PFSK-1 (cell line): ENCODE measurements around the gene HIF1A. TPM values are rescaled to one million over a fixed set of nuclear protein-coding genes. Genes with fewer than 3 reads are reported as not detected.
A peak's percentile ranks its signal among the peaks of the same experiment; 100 is the strongest.

ENCODE experiments used
- FOXP2 ChIP-seq: optimal IDR thresholded peaks from 2 replicates; pipeline ENCODE3; 2011; ENCODE audit warnings: borderline replicate concordance, control low read depth, inconsistent platforms; ENCODE audit not compliant: insufficient read depth; ENCODE audit errors: extremely low read length, extremely low read depth
- POLR2AphosphoS5 ChIP-seq: IDR thresholded peaks from 2 replicates; pipeline ENCODE4 v1.6.1; 2012; ENCODE audit warnings: low read depth, mild to moderate bottlenecking, control low read depth, low read length, moderate library complexity
- SIN3A ChIP-seq: IDR thresholded peaks from 2 replicates; pipeline ENCODE4 v1.6.1; 2012; ENCODE audit warnings: mild to moderate bottlenecking, low read length, moderate library complexity, borderline replicate concordance; ENCODE audit not compliant: insufficient read depth
- TAF1 ChIP-seq: IDR thresholded peaks from 2 replicates; pipeline ENCODE4 v1.6.1; 2012; ENCODE audit warnings: low read length, control low read depth, borderline replicate concordance; ENCODE audit not compliant: insufficient read depth
- polyA plus RNA-seq: library from polyadenylated mRNA; unstranded; fragments of >200 nt; gene quantifications from one replicate; pipeline ENCODE4 v1.2.1, GENCODE V29; 2012; ENCODE audit warnings: low read depth, missing spikeins; ENCODE audit not compliant: insufficient read length
- TF ChIP-seq, protein P1 (sequence below), 2 experiments: IDR thresholded peaks; 2 replicates each; pipeline versions ENCODE4 v1.6.1 to v1.8.0; 2011 to 2012; ENCODE audit warnings: low read depth in 2 of 2, low read length in 2 of 2, control low read depth in 1 of 2, inconsistent platforms in 1 of 2, mild to moderate bottlenecking in 1 of 2, moderate library complexity in 1 of 2; ENCODE audit not compliant: insufficient read depth in 1 of 2

The HIF1A gene
- 59.2 TPM for polyA plus RNA-seq

DNA sequence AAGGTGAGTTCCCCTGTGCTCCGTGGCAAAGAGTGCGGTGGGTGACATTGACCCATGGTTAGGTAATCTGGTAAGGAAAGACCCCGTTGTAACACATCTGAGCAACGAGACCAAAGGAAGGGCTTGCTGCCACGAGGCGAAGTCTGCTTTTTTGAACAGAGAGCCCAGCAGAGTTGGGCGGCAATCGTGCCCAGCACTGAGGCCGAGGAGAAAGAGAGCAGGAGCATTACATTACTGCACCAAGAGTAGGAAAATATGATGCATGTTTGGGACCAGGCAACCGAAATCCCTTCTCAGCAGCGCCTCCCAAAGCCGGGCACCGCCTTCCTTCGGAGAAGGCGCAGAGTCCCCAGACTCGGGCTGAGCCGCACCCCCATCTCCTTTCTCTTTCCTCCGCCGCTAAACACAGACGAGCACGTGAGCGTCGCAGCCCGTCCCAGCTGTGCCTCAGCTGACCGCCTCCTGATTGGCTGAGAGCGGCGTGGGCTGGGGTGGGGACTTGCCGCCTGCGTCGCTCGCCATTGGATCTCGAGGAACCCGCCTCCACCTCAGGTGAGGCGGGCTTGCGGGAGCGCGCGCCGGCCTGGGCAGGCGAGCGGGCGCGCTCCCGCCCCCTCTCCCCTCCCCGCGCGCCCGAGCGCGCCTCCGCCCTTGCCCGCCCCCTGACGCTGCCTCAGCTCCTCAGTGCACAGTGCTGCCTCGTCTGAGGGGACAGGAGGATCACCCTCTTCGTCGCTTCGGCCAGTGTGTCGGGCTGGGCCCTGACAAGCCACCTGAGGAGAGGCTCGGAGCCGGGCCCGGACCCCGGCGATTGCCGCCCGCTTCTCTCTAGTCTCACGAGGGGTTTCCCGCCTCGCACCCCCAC lies at the start of gene HIF1A:
Gene HIF1A (plus strand): TSS at position 684 of the 865 bp plus-strand sequence. CDS start 292 bp downstream, outside the sequence.
- TF ChIP-seq, protein P1, sequence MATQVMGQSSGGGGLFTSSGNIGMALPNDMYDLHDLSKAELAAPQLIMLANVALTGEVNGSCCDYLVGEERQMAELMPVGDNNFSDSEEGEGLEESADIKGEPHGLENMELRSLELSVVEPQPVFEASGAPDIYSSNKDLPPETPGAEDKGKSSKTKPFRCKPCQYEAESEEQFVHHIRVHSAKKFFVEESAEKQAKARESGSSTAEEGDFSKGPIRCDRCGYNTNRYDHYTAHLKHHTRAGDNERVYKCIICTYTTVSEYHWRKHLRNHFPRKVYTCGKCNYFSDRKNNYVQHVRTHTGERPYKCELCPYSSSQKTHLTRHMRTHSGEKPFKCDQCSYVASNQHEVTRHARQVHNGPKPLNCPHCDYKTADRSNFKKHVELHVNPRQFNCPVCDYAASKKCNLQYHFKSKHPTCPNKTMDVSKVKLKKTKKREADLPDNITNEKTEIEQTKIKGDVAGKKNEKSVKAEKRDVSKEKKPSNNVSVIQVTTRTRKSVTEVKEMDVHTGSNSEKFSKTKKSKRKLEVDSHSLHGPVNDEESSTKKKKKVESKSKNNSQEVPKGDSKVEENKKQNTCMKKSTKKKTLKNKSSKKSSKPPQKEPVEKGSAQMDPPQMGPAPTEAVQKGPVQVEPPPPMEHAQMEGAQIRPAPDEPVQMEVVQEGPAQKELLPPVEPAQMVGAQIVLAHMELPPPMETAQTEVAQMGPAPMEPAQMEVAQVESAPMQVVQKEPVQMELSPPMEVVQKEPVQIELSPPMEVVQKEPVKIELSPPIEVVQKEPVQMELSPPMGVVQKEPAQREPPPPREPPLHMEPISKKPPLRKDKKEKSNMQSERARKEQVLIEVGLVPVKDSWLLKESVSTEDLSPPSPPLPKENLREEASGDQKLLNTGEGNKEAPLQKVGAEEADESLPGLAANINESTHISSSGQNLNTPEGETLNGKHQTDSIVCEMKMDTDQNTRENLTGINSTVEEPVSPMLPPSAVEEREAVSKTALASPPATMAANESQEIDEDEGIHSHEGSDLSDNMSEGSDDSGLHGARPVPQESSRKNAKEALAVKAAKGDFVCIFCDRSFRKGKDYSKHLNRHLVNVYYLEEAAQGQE (IDR thresholded peaks at IDR 0.05; ENCODE audit: insufficient read depth in 1 of 2, low read depth in 2 of 2, low read length in 2 of 2): 0 out of 4 replicates have a peak, but pooled peaks of 1 of the 2 experiments have one; percentile 21
- peak; percentile 100 for TF ChIP-seq SIN3A
- peak; percentile 66 for TF ChIP-seq FOXP2
- TF ChIP-seq POLR2AphosphoS5: peak; percentile 73; the same call in 1 of the 2 replicates
- peak; percentile 83; the same call in 1 of the 2 replicates for TF ChIP-seq TAF1

DNA sequence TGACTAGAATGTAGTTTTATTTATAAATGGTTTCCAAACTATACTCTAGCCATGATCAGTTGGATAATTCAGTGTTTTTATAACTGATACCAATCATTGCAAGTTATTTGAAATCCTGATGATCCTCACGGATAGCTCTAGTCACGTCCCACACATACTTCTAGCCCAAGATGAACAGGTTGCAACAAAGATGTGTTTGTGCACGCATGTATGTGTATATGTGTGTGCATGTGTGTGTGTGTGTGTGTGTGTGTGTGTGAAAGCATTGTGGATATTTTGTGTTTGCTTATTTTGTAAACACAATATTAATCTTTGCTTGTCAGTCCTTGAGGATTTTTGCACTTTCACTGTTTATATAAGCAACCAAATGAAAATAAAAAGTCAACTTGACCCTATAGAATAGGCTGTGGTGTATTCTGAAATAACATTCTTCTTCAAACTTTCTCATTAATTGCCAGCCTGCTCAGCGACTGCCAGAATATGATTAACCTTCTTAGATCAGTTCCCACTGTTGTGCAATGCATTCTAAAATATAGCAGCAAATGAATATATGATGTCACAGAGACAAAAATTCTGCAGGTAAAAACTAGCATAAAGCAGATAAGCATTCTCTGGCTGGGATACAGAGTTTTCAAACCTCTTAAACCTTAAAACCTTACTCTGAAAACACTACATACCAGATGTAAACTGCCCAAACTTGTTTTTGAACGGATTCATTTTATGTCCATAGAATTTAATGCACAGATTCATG lies 48.8 kb upstream of the HIF1A start:
- TF ChIP-seq FOXP2: no peak

DNA sequence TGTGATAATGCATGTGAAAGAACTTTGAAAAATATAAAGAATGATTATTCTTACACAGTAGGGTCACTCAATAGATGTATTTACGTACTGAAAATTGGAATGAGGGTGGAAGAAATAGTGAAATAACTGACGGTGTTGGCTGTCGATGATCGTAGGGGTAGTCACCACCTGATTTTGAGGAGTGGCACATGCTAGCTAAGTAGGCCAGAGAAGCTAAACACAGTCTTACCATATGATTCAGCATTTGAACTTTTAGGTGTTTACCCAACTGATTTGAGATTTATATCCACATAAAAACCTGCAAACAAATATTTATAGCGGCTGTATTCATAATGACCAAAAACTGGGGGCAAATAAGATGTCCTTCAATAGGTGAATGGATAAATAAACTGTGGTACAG lies 47.6 kb upstream of the HIF1A start:
- TF ChIP-seq POLR2AphosphoS5 (no peak), FOXP2 (no peak), SIN3A (no peak), TAF1 (no peak)
- TF ChIP-seq, protein P1 (IDR thresholded peaks at IDR 0.05; ENCODE audit: insufficient read depth in 1 of 2, low read depth in 2 of 2, low read length in 2 of 2): no peak

DNA sequence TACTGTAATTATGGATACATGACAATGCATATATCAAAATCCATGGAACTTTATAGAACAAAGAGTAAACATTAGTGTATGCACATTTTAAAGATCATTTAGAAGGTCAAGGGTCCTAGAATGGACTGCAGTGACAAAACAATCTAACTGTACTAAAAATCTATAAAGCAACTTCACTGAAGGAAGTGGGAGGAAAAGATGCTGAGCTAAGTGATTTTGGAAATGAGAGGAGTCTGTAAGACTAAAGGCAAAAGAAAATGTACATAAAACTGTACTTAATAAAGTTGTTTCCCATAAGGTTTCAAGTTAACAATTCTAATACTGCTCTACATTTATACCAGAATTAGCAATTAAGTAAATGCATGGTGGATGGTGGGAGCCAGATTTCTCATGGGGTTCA lies 46.9 kb upstream of the HIF1A start:
- no peak for TF ChIP-seq TAF1
- TF ChIP-seq, protein P1 (IDR thresholded peaks at IDR 0.05; ENCODE audit: insufficient read depth in 1 of 2, low read depth in 2 of 2, low read length in 2 of 2): no peak
- no peak for TF ChIP-seq POLR2AphosphoS5
- TF ChIP-seq FOXP2: no peak
- no peak for TF ChIP-seq SIN3A

DNA sequence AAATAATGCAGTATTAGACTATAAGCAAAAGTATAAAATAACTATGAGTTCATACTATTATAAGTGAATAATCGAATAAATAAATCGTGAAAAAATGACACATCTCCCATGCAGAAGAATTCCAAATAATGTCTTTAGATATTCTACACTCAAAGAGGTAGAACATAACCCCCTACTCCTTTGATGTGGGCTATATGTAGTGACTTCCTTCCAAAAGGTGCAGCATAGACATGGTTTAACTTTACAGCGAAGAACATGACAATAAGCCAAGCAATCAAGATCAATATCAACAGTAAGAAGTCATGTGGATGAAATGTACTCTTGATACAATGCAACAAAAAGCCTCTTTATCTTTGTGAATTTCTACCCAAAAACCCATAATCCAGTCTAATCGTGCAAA lies 46.0 kb upstream of the HIF1A start:
- TF ChIP-seq TAF1: no peak
- no peak for TF ChIP-seq POLR2AphosphoS5
- no peak for TF ChIP-seq SIN3A

DNA sequence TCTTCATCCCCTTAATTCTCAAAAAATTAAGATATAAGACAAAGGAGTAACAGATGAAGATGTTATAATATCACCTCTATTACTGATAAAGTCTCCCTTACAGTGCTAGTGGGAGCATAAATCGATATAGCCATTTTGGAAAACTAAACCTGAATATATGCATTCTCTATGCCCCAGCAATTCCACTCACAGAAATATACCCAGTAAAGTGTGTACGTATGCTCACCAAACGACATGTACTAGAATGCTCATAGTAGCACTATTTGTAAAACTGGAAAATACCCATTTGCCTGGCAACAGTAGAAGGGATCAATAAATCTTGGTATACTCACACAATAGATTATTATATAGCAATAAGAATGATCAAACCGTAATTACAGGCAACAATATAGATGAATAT lies 44.0 kb upstream of the HIF1A start:
- TF ChIP-seq POLR2AphosphoS5 (no peak), TAF1 (no peak), FOXP2 (no peak), SIN3A (no peak)
- TF ChIP-seq, protein P1 (IDR thresholded peaks at IDR 0.05; ENCODE audit: insufficient read depth in 1 of 2, low read depth in 2 of 2, low read length in 2 of 2): no peak
